ENCODE measurements around the gene RAB4A. TPM values are rescaled to one million over a fixed set of nuclear protein-coding genes. Genes with fewer than 3 reads are reported as not detected.

The RAB4A gene
- total and polyA plus RNA-seq, 2 of the 13 experiments (the other 11 are each of a cell fraction or from before 2014, with no cell fraction given): 56.0 to 80.1 TPM

DNA sequence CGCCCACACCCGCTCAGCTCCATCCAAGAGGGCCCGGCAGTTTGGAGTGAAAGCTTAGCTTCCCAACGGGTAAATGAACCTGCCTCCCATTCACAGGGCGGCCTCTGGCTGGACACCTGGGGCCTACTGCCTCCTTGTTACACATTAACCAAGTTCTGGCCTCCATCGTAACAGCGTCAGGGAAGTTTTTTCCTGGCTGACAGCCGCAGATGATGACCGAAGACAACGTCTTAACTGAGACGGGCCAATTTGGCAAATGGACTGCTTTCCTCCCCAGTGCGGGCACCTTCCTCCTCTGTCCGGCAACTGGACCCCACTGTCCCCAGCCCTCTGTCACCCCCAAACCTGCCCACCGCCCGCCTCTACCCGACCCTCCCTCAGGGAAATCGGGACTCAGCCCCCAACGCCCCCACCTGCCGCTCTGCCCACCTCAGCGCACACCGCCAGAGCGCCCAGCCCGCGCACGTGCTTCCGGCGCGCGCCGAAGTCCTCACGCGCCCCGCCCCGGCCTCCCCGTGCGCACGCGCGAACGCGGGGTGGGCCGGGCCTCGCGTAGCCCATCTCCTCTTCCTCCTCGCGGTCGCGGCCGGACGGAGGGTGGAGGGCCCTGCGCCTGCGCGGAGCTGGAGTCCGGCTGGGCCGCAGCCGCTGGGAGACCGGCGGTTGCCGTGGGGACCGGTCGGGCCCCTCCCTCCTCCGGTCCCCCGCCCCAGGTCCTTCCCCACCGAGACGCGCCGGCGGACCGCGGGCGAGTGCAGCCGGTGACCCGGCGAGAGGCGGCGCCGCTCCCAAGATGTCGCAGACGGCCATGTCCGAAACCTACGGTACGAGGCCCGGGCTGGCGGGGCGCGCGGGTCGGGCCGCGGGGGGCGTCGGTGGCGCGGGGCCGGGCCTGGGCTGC lies at the start of gene RAB4A (continued):
- TF ChIP-seq DZIP1 (CRISPR knock-in tag; IDR thresholded peaks at IDR 0.05) (peak; percentile 17; the same call in 1 of the 2 replicates), GATAD1 (CRISPR knock-in tag; IDR thresholded peaks at IDR 0.05) (peak; percentile 70; the same call in 1 of the 2 replicates), BRCA1 (CRISPR knock-in tag; IDR thresholded peaks at IDR 0.05) (no peak), ZC3H4 (CRISPR knock-in tag; IDR thresholded peaks at IDR 0.05; ENCODE audit: borderline replicate concordance) (no peak), BORCS8-MEF2B (CRISPR knock-in tag; IDR thresholded peaks at IDR 0.05) (peak; percentile 98), CEBPG (CRISPR knock-in tag; IDR thresholded peaks at IDR 0.05) (peak; percentile 2; the same call in 1 of the 2 replicates), FOSL1 (CRISPR knock-in tag; IDR thresholded peaks at IDR 0.05; ENCODE audit: borderline replicate concordance) (no peak), ZNF282 (IDR thresholded peaks at IDR 0.05; ENCODE audit: partially characterized antibody) (no peak), ZFYVE20 (CRISPR knock-in tag; IDR thresholded peaks at IDR 0.05; ENCODE audit: borderline replicate concordance, low read depth) (0 out of 2 replicates have a peak, but pooled peaks have one; percentile 13), MLLT10 (CRISPR knock-in tag; IDR thresholded peaks at IDR 0.05) (no peak), AGO1 (IDR thresholded peaks at IDR 0.05; ENCODE audit: low read depth, low read length, poor library complexity, severe bottlenecking) (no peak), ZNF790 (CRISPR knock-in tag; IDR thresholded peaks at IDR 0.05; ENCODE audit: borderline replicate concordance) (peak; percentile 66; the same call in 1 of the 2 replicates), ZNF629 (CRISPR knock-in tag; conservative IDR thresholded peaks at IDR 0.05) (0 out of 2 replicates have a peak, but pooled peaks have one; percentile 6), THAP11 (CRISPR knock-in tag; IDR thresholded peaks at IDR 0.05) (peak; percentile 85), MXD1 (CRISPR knock-in tag; IDR thresholded peaks at IDR 0.05) (peak; percentile 97), MBD4 (IDR thresholded peaks at IDR 0.05; ENCODE audit: borderline replicate concordance, low read length) (no peak), SIX1 (CRISPR knock-in tag; IDR thresholded peaks at IDR 0.05; ENCODE audit: borderline replicate concordance) (no peak), HES4 (CRISPR knock-in tag; IDR thresholded peaks at IDR 0.05; ENCODE audit: borderline replicate concordance) (peak; percentile 85)
- TF ChIP-seq, protein P1, sequence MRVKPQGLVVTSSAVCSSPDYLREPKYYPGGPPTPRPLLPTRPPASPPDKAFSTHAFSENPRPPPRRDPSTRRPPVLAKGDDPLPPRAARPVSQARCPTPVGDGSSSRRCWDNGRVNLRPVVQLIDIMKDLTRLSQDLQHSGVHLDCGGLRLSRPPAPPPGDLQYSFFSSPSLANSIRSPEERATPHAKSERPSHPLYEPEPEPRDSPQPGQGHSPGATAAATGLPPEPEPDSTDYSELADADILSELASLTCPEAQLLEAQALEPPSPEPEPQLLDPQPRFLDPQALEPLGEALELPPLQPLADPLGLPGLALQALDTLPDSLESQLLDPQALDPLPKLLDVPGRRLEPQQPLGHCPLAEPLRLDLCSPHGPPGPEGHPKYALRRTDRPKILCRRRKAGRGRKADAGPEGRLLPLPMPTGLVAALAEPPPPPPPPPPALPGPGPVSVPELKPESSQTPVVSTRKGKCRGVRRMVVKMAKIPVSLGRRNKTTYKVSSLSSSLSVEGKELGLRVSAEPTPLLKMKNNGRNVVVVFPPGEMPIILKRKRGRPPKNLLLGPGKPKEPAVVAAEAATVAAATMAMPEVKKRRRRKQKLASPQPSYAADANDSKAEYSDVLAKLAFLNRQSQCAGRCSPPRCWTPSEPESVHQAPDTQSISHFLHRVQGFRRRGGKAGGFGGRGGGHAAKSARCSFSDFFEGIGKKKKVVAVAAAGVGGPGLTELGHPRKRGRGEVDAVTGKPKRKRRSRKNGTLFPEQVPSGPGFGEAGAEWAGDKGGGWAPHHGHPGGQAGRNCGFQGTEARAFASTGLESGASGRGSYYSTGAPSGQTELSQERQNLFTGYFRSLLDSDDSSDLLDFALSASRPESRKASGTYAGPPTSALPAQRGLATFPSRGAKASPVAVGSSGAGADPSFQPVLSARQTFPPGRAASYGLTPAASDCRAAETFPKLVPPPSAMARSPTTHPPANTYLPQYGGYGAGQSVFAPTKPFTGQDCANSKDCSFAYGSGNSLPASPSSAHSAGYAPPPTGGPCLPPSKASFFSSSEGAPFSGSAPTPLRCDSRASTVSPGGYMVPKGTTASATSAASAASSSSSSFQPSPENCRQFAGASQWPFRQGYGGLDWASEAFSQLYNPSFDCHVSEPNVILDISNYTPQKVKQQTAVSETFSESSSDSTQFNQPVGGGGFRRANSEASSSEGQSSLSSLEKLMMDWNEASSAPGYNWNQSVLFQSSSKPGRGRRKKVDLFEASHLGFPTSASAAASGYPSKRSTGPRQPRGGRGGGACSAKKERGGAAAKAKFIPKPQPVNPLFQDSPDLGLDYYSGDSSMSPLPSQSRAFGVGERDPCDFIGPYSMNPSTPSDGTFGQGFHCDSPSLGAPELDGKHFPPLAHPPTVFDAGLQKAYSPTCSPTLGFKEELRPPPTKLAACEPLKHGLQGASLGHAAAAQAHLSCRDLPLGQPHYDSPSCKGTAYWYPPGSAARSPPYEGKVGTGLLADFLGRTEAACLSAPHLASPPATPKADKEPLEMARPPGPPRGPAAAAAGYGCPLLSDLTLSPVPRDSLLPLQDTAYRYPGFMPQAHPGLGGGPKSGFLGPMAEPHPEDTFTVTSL (CRISPR knock-in tag; IDR thresholded peaks at IDR 0.05; ENCODE audit: borderline replicate concordance): no peak

All from HepG2 (cell line).